Hepatocyte (in vitro differentiated cells): Measurements from ENCODE around the gene C1orf50.

Experiments
- CTCF ChIP-seq: fragments of 200-600 bp; sonication (generic); IDR thresholded peaks from 2 replicates; pipeline ENCODE4 v1.5.1; 2016; ENCODE audit warnings: antibody characterized with exemption, mild to moderate bottlenecking; ENCODE audit not compliant: poor library complexity
- EZH2phosphoT487 ChIP-seq: fragments of 200-600 bp; sonication (generic); IDR thresholded peaks from one replicate; pipeline ENCODE4 v1.6.1; 2018; ENCODE audit warnings: antibody characterized with exemption, mild to moderate bottlenecking, low read depth, moderate library complexity; ENCODE audit not compliant: unreplicated experiment, severe bottlenecking

GRCh38 chr1:42783092-42783491 lies 16.0 kb downstream of the C1orf50 start:
- no peak for TF ChIP-seq CTCF
- no peak for TF ChIP-seq EZH2phosphoT487
